Measurements from ENCODE around the gene TSPY2.
"Not testable (repeated sequence)": the region's sequence is repeated elsewhere in the genome, so short reads cannot be mapped to it uniquely, and the experiment has no call there.

TSPY2 gene

GRCh38 chrY:6245923-6246322, at the start of gene TSPY2:
TSPY2 (plus strand) TSS chrY:6246223; CDS start chrY:6246269, 46 bp downstream.
- not testable (repeated sequence) for DNase-seq (ENCODE audit: low read depth)

GRCh38 chrY:6209565-6209964, 36.5 kb upstream of the TSPY2 start:
- DNase-seq (ENCODE audit: low read depth): not testable (repeated sequence)

- not testable (repeated sequence) for DNase-seq (ENCODE audit: low read depth)
Observed at GRCh38 chrY:6217045-6217444, 29.0 kb upstream of the TSPY2 start.

GRCh38 chrY:6269839-6270238, 23.8 kb downstream of the TSPY2 start:
- DNase-seq (ENCODE audit: low read depth): not testable (repeated sequence)

All from activated T-cell treated with anti-CD3 and anti-CD28 coated beads for 48 hours (primary cell).